DOHH2 (cell line): Measurements from ENCODE around the gene DESI1.
A peak's percentile ranks its signal among the peaks of the same experiment; 100 is the strongest.

Experiments
- H3F3A ChIP-seq: fragments of 200-600 bp; sonication (generic), shearing (Covaris generic); 2 replicates; pipeline ENCODE4 v1.6.0; 2016; ENCODE audit warnings: antibody characterized with exemption, mild to moderate bottlenecking; ENCODE audit not compliant: control insufficient read depth, insufficient read depth
- H3K27ac ChIP-seq: fragments of 200-600 bp; sonication (generic); 2 replicates; pipeline ENCODE4 v1.5.1; 2014; ENCODE audit warnings: low read depth, mild to moderate bottlenecking, low read length, moderate library complexity
- H3K27me3 ChIP-seq: fragments of 200-600 bp; sonication (generic); 2 replicates; pipeline ENCODE4 v1.6.1; 2014; ENCODE audit warnings: mild to moderate bottlenecking, low read length, mixed read lengths; ENCODE audit not compliant: control insufficient read depth
- H3K36me3 ChIP-seq: fragments of 200-600 bp; sonication (generic); 2 replicates; pipeline ENCODE4 v1.6.1; 2014; ENCODE audit warnings: mild to moderate bottlenecking, low read length, moderate library complexity, mixed read lengths; ENCODE audit not compliant: control insufficient read depth
- H3K4me1 ChIP-seq: fragments of 200-600 bp; sonication (generic); 2 replicates; pipeline ENCODE4 v1.6.1; 2014; ENCODE audit warnings: mild to moderate bottlenecking, low read length, mixed read lengths; ENCODE audit not compliant: control insufficient read depth
- H3K4me2 ChIP-seq: fragments of 200-600 bp; sonication (generic); 2 replicates; pipeline ENCODE4 v1.6.0; 2014; ENCODE audit warnings: mild to moderate bottlenecking, low read length, moderate library complexity
- H3K4me3 ChIP-seq: fragments of 200-600 bp; sonication (generic); 2 replicates; pipeline ENCODE4 v1.5.1; 2014; ENCODE audit warnings: mild to moderate bottlenecking, low read length, mixed read lengths
- H3K79me2 ChIP-seq: fragments of 200-600 bp; sonication (generic); 2 replicates; pipeline ENCODE4 v1.6.1; 2014; ENCODE audit warnings: mild to moderate bottlenecking, low read length, mixed read lengths; ENCODE audit not compliant: control insufficient read depth
- H3K9me2 ChIP-seq: fragments of 200-600 bp; sonication (generic); replicated peaks from 2 replicates; pipeline ENCODE4 v1.6.1; 2014; ENCODE audit warnings: mild to moderate bottlenecking, low read length, mixed read lengths; ENCODE audit not compliant: control insufficient read depth
- H3K9me3 ChIP-seq: fragments of 200-600 bp; sonication (generic); 2 replicates; pipeline ENCODE4 v1.6.1; 2014; ENCODE audit warnings: antibody characterized with exemption, low read length, mixed read lengths; ENCODE audit not compliant: control insufficient read depth, insufficient read depth
- H4K20me1 ChIP-seq: fragments of 200-600 bp; sonication (generic); 2 replicates; pipeline ENCODE4 v1.6.0; 2014; ENCODE audit warnings: low read depth, mild to moderate bottlenecking, antibody characterized with exemption, low read length, moderate library complexity; ENCODE audit not compliant: control insufficient read depth, insufficient read depth
- EZH2phosphoT487 ChIP-seq: fragments of 200-600 bp; sonication (generic); IDR thresholded peaks from 2 replicates; pipeline ENCODE4 v1.6.1; 2017; ENCODE audit warnings: borderline replicate concordance, mild to moderate bottlenecking, antibody characterized with exemption, low read length, moderate library complexity, mixed read lengths
- TF ChIP-seq, protein P1 (sequence below): fragments of 200-600 bp; sonication (generic); IDR thresholded peaks from one replicate; pipeline ENCODE4 v1.5.1; 2014; ENCODE audit warnings: antibody characterized with exemption, mild to moderate bottlenecking, low read depth, low read length; ENCODE audit not compliant: poor library complexity, severe bottlenecking

The DESI1 gene

GRCh38 chr22:41578818-41579217 lies 42.0 kb downstream of the DESI1 start:
- H3F3A ChIP-seq, result no peaks in the 10 kb centered on the region
- H3K4me2 ChIP-seq, result no peak overlapping the region
- H3K9me3 ChIP-seq, result no peaks in the 10 kb centered on the region
- H4K20me1 ChIP-seq, result no peaks in the 10 kb centered on the region
- H3K27ac ChIP-seq, result no peak overlapping the region
- TF ChIP-seq EZH2phosphoT487, result no peak
- TF ChIP-seq, protein P1, sequence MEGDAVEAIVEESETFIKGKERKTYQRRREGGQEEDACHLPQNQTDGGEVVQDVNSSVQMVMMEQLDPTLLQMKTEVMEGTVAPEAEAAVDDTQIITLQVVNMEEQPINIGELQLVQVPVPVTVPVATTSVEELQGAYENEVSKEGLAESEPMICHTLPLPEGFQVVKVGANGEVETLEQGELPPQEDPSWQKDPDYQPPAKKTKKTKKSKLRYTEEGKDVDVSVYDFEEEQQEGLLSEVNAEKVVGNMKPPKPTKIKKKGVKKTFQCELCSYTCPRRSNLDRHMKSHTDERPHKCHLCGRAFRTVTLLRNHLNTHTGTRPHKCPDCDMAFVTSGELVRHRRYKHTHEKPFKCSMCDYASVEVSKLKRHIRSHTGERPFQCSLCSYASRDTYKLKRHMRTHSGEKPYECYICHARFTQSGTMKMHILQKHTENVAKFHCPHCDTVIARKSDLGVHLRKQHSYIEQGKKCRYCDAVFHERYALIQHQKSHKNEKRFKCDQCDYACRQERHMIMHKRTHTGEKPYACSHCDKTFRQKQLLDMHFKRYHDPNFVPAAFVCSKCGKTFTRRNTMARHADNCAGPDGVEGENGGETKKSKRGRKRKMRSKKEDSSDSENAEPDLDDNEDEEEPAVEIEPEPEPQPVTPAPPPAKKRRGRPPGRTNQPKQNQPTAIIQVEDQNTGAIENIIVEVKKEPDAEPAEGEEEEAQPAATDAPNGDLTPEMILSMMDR, result no peak
- no peaks in the 10 kb centered on the region for H3K79me2 ChIP-seq
- no peaks in the 10 kb centered on the region for H3K27me3 ChIP-seq
- no peaks in the 10 kb centered on the region for H3K36me3 ChIP-seq
- H3K9me2 ChIP-seq, result no peaks in the 10 kb centered on the region
- H3K4me1 ChIP-seq, result no peaks in the 10 kb centered on the region
- H3K4me3 ChIP-seq, result no peak overlapping the region

DNA sequence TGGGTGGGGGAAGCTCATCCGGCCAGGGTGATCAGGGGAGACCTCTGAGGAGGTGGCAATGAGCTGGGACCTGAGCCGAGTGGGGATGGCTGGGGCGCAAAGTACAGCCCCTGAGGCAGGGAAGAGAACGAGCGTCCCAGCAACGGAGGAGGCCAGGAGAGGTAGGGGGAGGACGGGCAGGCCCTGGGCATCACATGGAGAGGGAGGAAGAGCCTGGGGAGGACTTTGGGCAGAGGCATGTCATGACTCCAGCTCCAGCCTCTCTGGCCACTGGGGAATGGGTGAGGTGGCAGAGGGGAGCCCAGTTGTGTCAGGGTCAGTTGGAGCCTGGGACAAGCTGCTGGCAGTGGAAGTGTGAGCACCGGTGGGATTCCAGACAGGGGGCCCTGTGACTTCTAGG lies 42.7 kb downstream of the DESI1 start:
- no peaks in the 10 kb centered on the region for H3K36me3 ChIP-seq
- no peaks in the 10 kb centered on the region for H3K9me3 ChIP-seq
- no peaks in the 10 kb centered on the region for H3F3A ChIP-seq
- no peaks in the 10 kb centered on the region for H3K27me3 ChIP-seq
- no peak overlapping the region for H3K4me2 ChIP-seq
- H3K79me2 ChIP-seq, result no peaks in the 10 kb centered on the region
- no peak overlapping the region for H3K4me3 ChIP-seq
- no peaks in the 10 kb centered on the region for H3K9me2 ChIP-seq
- no peak for TF ChIP-seq EZH2phosphoT487
- TF ChIP-seq, protein P1, result no peak
- no peaks in the 10 kb centered on the region for H3K4me1 ChIP-seq
- no peak overlapping the region for H3K27ac ChIP-seq
- H4K20me1 ChIP-seq, result no peaks in the 10 kb centered on the region

GRCh38 chr22:41576877-41577276 lies 44.0 kb downstream of the DESI1 start:
- Histone ChIP-seq H3K4me3 (no peak overlapping the region), H3K4me1 (no peaks in the 10 kb centered on the region), H4K20me1 (no peaks in the 10 kb centered on the region), H3K79me2 (no peaks in the 10 kb centered on the region), H3K9me3 (no peaks in the 10 kb centered on the region), H3K9me2 (no peaks in the 10 kb centered on the region), H3K4me2 (no peak overlapping the region), H3K27me3 (no peaks in the 10 kb centered on the region), H3F3A (no peaks in the 10 kb centered on the region), H3K36me3 (no peaks in the 10 kb centered on the region), H3K27ac (no peak overlapping the region)
- TF ChIP-seq, protein P1, result peak; percentile 69
- no peak for TF ChIP-seq EZH2phosphoT487

GRCh38 chr22:41575533-41575932 lies 45.3 kb downstream of the DESI1 start:
- TF ChIP-seq, protein P1, result no peak
- no peak for TF ChIP-seq EZH2phosphoT487
- Histone ChIP-seq H3F3A (no peaks in the 10 kb centered on the region), H3K27ac (no peak overlapping the region)

More at GRCh38 chr22:41575533-41575932, 45.3 kb downstream of the DESI1 start:
- H4K20me1 ChIP-seq, result no peaks in the 10 kb centered on the region
- no peaks in the 10 kb centered on the region for H3K9me2 ChIP-seq
- no peak overlapping the region for H3K4me3 ChIP-seq
- H3K4me1 ChIP-seq, result no peaks in the 10 kb centered on the region
- H3K79me2 ChIP-seq, result no peaks in the 10 kb centered on the region
- H3K27me3 ChIP-seq, result no peaks in the 10 kb centered on the region
- no peaks in the 10 kb centered on the region for H3K9me3 ChIP-seq
- no peaks in the 10 kb centered on the region for H3K36me3 ChIP-seq
- no peak overlapping the region for H3K4me2 ChIP-seq
